HG02610 (cell line): ENCODE data around the gene ABCA1.

Experiments
- ATAC-seq: cut with Tn5 transposase; IDR thresholded peaks from one replicate; pipeline ENCODE4 v1.9.1; 2021; ENCODE audit warnings: mild to moderate bottlenecking, moderate library complexity; ENCODE audit not compliant: unreplicated experiment

The ABCA1 gene

GRCh38 chr9:104850786-104851545 is 77.0 kb downstream of the ABCA1 start:
- ATAC-seq = no peak

- no peak for ATAC-seq
Measured at GRCh38 chr9:104849023-104849422, 78.9 kb downstream of the ABCA1 start.

- no peak for ATAC-seq
Measured at GRCh38 chr9:104844710-104845109, 83.2 kb downstream of the ABCA1 start.

- ATAC-seq = no peak
Measured at GRCh38 chr9:104843644-104844240, 84.2 kb downstream of the ABCA1 start.

GRCh38 chr9:104842698-104843097 is 85.3 kb downstream of the ABCA1 start:
- ATAC-seq = no peak

- ATAC-seq = no peak
Measured at GRCh38 chr9:104841601-104842141, 86.3 kb downstream of the ABCA1 start.

GRCh38 chr9:104838958-104839357 is 89.0 kb downstream of the ABCA1 start:
- ATAC-seq = no peak

GRCh38 chr9:104836767-104837166 is 91.2 kb downstream of the ABCA1 start:
- ATAC-seq = no peak

- no peak for ATAC-seq
Measured at GRCh38 chr9:104836235-104836634, 91.7 kb downstream of the ABCA1 start.

GRCh38 chr9:104835161-104835560 is 92.8 kb downstream of the ABCA1 start:
- ATAC-seq = no peak

GRCh38 chr9:104833696-104834095 is 94.3 kb downstream of the ABCA1 start:
- no peak for ATAC-seq

- no peak for ATAC-seq
Measured at GRCh38 chr9:104831681-104832080, 96.3 kb downstream of the ABCA1 start.

- no peak for ATAC-seq
Measured at GRCh38 chr9:104826911-104827310, 101.0 kb downstream of the ABCA1 start.

GRCh38 chr9:104826079-104826775 is 101.7 kb downstream of the ABCA1 start:
- no peak for ATAC-seq

- ATAC-seq = no peak
Measured at GRCh38 chr9:104820336-104820735, 107.6 kb downstream of the ABCA1 start.

- no peak for ATAC-seq
Measured at GRCh38 chr9:104819033-104819432, 108.9 kb downstream of the ABCA1 start.

- ATAC-seq = no peak
Measured at GRCh38 chr9:104817437-104817836, 110.5 kb downstream of the ABCA1 start.

- ATAC-seq = no peak
Measured at GRCh38 chr9:104815851-104816565, 111.9 kb downstream of the ABCA1 start.

GRCh38 chr9:104810421-104811339 is 117.3 kb downstream of the ABCA1 start:
- no peak for ATAC-seq

GRCh38 chr9:104808035-104808614 is 119.8 kb downstream of the ABCA1 start:
- no peak for ATAC-seq
